Right renal cortex interstitium (tissue), 3 donors: ENCODE measurements around the gene NTN1. TPM values are rescaled to one million over a fixed set of nuclear protein-coding genes. Genes with fewer than 3 reads are reported as not detected.

ENCODE experiments used
- DNase-seq, 3 donors: peaks; one replicate each; pipeline ENCODE4 v3.0.0-alpha.2; 2013; ENCODE audit warnings: low read depth in 3 of 3, low spot score in 2 of 3
- polyA plus RNA-seq, 3 donors: library from polyadenylated mRNA; unstranded; fragments of 120-200 nt; gene quantifications; one replicate each; pipeline ENCODE4 v1.2.1, GENCODE V29; 2013; ENCODE audit not compliant: insufficient read length in 3 of 3

Gene NTN1
- polyA plus RNA-seq, 3 donors, result 1.5 to 3.3 (median 2.6) TPM

GRCh38 chr17:9261081-9262012 lies 240.0 kb downstream of the NTN1 start:
- no peak for DNase-seq

DNA sequence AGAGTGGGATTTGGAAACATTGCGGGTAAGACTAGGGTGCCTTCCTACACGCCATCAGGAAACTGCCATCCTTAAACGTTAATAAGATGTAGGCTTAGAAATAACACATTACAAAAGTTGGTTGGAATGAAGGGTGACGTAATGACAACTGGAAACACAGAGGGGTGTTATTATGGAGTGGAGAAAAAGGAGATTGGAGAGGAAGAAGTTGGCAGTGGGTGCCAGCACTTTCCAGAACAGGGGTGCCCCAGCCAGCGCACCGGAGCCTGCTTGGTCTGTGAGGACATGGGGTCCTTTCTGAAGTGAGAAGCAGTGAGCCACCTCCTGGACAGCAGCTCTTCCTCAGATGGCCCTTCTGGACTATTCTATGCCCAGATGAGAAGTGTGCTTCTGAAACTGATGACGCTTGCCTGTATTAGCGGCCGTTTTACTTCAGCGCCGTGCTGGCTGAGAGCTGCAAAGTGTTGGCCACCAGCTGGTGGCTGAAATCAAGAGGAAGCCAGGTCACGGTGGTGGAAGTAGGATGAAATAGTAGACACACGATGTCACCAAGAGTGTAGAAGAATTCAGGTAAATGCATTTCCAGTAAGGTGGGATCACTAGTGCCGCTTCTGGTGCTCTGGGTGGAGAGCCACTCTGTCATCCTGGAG lies 244.8 kb downstream of the NTN1 start:
- DNase-seq, result no peak

DNA sequence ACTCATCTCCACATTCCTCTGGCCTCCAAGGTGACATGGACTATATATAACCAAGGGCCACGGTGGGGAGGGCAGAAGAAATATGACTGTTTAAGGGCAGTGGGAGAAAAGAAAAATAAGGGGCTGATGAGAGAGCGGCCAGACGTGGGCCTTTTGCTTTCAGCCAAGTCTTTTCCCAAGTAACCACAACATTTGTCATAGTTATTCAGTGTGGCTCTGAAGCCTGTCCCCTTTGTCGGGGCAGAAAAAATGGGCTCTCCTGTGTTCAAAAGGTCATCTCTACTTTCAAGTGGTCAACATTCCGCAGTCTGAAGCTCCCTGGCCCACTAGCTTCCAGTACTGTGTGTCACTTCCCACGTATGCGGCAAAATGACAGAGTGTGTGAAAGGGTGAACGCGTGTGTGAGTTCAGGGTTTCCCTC lies 245.4 kb downstream of the NTN1 start:
- DNase-seq, result no peak

- no peak for DNase-seq
Observed at GRCh38 chr17:9268546-9268945, 247.2 kb downstream of the NTN1 start.

GRCh38 chr17:9269350-9270035 lies 248.2 kb downstream of the NTN1 start:
- DNase-seq, result no peak

DNA sequence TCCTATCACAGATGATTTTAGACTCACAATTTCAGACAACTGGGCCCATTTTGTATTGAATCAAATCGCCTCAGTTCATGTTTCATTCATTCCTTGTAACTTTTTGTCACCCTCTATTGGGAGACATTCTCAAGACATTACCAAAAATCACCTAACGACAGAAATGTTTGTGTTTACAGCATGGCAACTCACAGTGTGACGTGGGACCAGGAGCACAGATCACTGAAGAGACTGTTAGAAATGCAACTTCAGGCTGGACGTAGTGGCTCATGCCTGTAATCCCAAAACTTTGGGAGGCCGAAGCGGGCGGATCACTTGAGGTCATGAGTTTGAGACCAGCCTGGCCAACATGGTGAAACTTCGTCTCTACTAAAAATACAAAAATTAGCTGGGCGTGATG lies 249.6 kb downstream of the NTN1 start:
- no peak for DNase-seq

DNA sequence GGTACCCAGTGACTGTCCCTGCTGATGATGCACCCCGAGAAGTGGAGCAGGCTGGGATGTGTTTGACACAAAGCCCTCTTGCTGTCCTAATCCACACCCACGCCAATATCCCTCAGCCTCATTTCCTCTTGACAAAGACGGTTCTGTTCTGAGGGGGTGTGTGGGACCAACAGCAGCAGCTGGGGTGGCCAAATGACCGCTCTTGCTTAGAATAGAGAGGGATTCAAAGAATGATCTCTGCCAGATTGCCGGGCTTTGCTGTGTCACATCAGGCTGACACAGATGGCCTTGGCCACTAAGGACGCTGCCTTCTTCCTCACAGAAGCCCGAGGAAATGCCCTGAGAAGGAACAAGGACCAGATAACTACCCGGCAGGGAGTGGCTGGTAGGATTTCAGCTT lies 250.7 kb downstream of the NTN1 start:
- DNase-seq, result no peak

- DNase-seq, result no peak
Observed at GRCh38 chr17:9272501-9273200, 251.3 kb downstream of the NTN1 start.

- DNase-seq, result no peak
Observed at GRCh38 chr17:9273428-9274391, 252.4 kb downstream of the NTN1 start.

- no peak for DNase-seq
Observed at GRCh38 chr17:9274973-9275372, 253.7 kb downstream of the NTN1 start.

DNA sequence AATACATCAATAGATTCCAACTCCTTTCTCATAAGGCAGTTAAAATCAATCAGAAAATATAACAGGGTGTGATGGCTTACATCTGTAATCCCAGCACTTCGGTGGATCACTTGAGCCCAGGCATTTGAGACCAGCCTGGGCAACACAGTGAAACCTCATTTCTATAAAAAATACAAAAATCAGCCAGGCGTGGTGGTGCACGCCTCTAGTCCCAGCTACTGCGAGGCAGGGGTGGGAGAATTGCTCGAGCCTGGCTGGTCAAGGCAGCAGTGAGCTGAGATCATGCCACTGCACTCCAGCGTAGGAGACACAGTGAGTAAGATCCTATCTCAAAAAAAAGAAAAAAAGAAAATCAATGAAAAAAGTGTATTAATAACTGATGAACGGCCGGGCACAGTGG lies 258.6 kb downstream of the NTN1 start:
- DNase-seq, result no peak

- no peak for DNase-seq
Observed at GRCh38 chr17:9283909-9284308, 262.6 kb downstream of the NTN1 start.

DNA sequence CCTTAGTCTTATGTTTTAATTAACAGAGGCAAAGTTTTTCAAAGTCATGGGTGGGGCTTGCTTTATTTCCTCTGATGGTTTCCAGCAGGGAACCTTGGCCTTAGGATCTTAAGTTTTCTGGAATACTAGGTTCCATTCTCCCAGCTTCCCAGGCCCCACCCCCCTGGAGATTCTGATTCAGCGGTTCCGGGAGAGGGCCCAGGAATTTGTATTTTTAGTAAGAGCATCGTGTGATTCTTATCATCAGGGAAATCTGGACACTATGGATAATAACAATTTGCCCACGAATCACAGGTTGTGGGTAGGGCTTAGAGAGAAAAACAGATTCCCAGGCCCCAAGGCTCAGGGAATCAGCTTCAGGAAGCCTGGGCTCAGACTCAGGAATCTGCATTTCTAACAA lies 263.6 kb downstream of the NTN1 start:
- DNase-seq, result no peak

GRCh38 chr17:9285602-9286427 lies 264.5 kb downstream of the NTN1 start:
- DNase-seq, result no peak

- no peak for DNase-seq
Observed at GRCh38 chr17:9286434-9286833, 265.1 kb downstream of the NTN1 start.

GRCh38 chr17:9287306-9287705 lies 266.0 kb downstream of the NTN1 start:
- no peak for DNase-seq

- no peak for DNase-seq
Observed at GRCh38 chr17:9290226-9290613, 268.9 kb downstream of the NTN1 start.

GRCh38 chr17:9291912-9292560 lies 270.7 kb downstream of the NTN1 start:
- no peak for DNase-seq
